SK-N-SH (cell line): Measurements from ENCODE around the gene DMD. TPM values are rescaled to one million over a fixed set of nuclear protein-coding genes. Genes with fewer than 3 reads are reported as not detected.

Experiments
- CTCF ChIA-PET: fragments of 300-600, 350-600 bp; formaldehyde crosslinking; extraction: SDS; loops from one replicate; lab custom pipeline; 2021; lab: Yijun Ruan, JAX
- POLR2A ChIA-PET: fragments of 350-600 bp; sonication (Branson Sonifier 250); formaldehyde crosslinking; extraction: SDS; loops from one replicate; lab custom pipeline; 2020; ENCODE audit warnings: antibody characterized with exemption, inconsistent platforms; lab: Yijun Ruan, JAX
- DNase-seq: peaks from one replicate; pipeline ENCODE4 v3.0.0; 2012
- H2AFZ ChIP-seq: fragments of 200-600 bp; sonication (generic); 2 replicates; pipeline ENCODE4 v1.8.1; 2016; ENCODE audit warnings: antibody characterized with exemption, mild to moderate bottlenecking, low read depth
- H3F3A ChIP-seq: fragments of 200-600 bp; sonication (generic); replicated peaks from 2 replicates; pipeline ENCODE3; 2016; ENCODE audit warnings: antibody characterized with exemption, mild to moderate bottlenecking; ENCODE audit not compliant: insufficient read depth
- H3K27ac ChIP-seq, 2 experiments: fragments of 200-500 bp in 1 of 2; fragments of 200-600 bp in 1 of 2; sonication (Bioruptor generic) in 1 of 2; sonication (generic), shearing (Covaris generic) in 1 of 2; 2 replicates each; pipeline versions ENCODE4 v1.5.1 to v1.6.1; 2014 to 2016; ENCODE audit warnings: low read depth in 2 of 2, inconsistent platforms in 1 of 2, low read length in 1 of 2, mild to moderate bottlenecking in 1 of 2, mixed read lengths in 1 of 2
- H3K27me3 ChIP-seq: fragments of 200-600 bp; sonication (generic), shearing (Covaris generic); 2 replicates; pipeline ENCODE4 v1.6.1; 2016; ENCODE audit warnings: mixed run types; ENCODE audit not compliant: insufficient read depth
- H3K36me3 ChIP-seq, 2 experiments: fragments of 200-500 bp in 1 of 2; fragments of 200-600 bp in 1 of 2; sonication (Bioruptor generic) in 1 of 2; sonication (generic) in 1 of 2; replicated peaks in 1 of 2; 2 replicates each; pipeline versions ENCODE3 to v1.5.1; 2014 to 2016; ENCODE audit warnings: low read length in 1 of 2, mild to moderate bottlenecking in 1 of 2; ENCODE audit not compliant: insufficient read depth in 2 of 2, control insufficient read depth in 1 of 2
- H3K4me1 ChIP-seq, 2 experiments: fragments of 200-500 bp in 1 of 2; fragments of 200-600 bp in 1 of 2; sonication (Bioruptor generic) in 1 of 2; sonication (generic), shearing (Covaris generic) in 1 of 2; 2 replicates each; pipeline versions ENCODE4 v1.5.1 to v1.6.1; 2014 to 2016; ENCODE audit warnings: low read depth in 1 of 2, low read length in 1 of 2, mixed run types in 1 of 2; ENCODE audit not compliant: insufficient read depth in 2 of 2, control insufficient read depth in 1 of 2
- H3K4me2 ChIP-seq: fragments of 200-600 bp; sonication (generic), shearing (Covaris generic); 2 replicates; pipeline ENCODE4 v1.6.1; 2017; ENCODE audit warnings: mixed run types
- H3K4me3 ChIP-seq, 2 experiments: fragments of 200-500 bp in 1 of 2; fragments of 200-600 bp in 1 of 2; sonication (Bioruptor generic) in 1 of 2; sonication (generic), shearing (Covaris generic) in 1 of 2; 2 replicates each; pipeline versions ENCODE4 v1.5.1 to v1.8.1; 2014 to 2016; ENCODE audit warnings: low read depth in 2 of 2, inconsistent platforms in 1 of 2, low read length in 1 of 2, mild to moderate bottlenecking in 1 of 2, mixed read lengths in 1 of 2, moderate library complexity in 1 of 2
- H3K79me2 ChIP-seq: fragments of 200-600 bp; sonication (generic); 2 replicates; pipeline ENCODE4 v1.8.1; 2017; ENCODE audit warnings: mild to moderate bottlenecking; ENCODE audit not compliant: insufficient read depth
- H3K9ac ChIP-seq: fragments of 200-600 bp; sonication (generic); 2 replicates; pipeline ENCODE4 v1.6.1; 2017; ENCODE audit warnings: mixed run types
- H3K9me2 ChIP-seq: fragments of 200-600 bp; sonication (generic); 2 replicates; pipeline ENCODE4 v1.6.1; 2017; ENCODE audit warnings: mixed run types
- H3K9me3 ChIP-seq: fragments of 200-600 bp; sonication (generic); 2 replicates; pipeline ENCODE4 v1.6.1; 2017; ENCODE audit warnings: mixed run types, mild to moderate bottlenecking, moderate library complexity
- H4K20me1 ChIP-seq: fragments of 200-600 bp; sonication (generic); 2 replicates; pipeline ENCODE4 v1.6.1; 2017; ENCODE audit warnings: mild to moderate bottlenecking, mixed run types; ENCODE audit not compliant: insufficient read depth
- FOSL2 ChIP-seq: IDR thresholded peaks from 2 replicates; pipeline ENCODE4 v1.4.0; 2012; ENCODE audit warnings: low read depth, mild to moderate bottlenecking, moderate library complexity, borderline replicate concordance
- FOXJ3 ChIP-seq: sonication (generic); formaldehyde crosslinking; IDR thresholded peaks from 2 replicates; pipeline ENCODE4 v1.5.1; 2020; ENCODE audit warnings: mild to moderate bottlenecking, missing genetic modification reagents
- FOXM1 ChIP-seq: IDR thresholded peaks from 2 replicates; pipeline ENCODE4 v1.4.0; 2012; ENCODE audit warnings: low read depth, mild to moderate bottlenecking
- GATA2 ChIP-seq: sonication (generic); formaldehyde crosslinking; IDR thresholded peaks from 2 replicates; pipeline ENCODE4 v1.5.0; 2020; ENCODE audit warnings: mild to moderate bottlenecking, missing genetic modification reagents
- JUND ChIP-seq: IDR thresholded peaks from 2 replicates; pipeline ENCODE4 v1.4.0; 2012
- MEF2A ChIP-seq: IDR thresholded peaks from 2 replicates; pipeline ENCODE4 v1.4.0; 2012; ENCODE audit warnings: low read depth, borderline replicate concordance
- MXI1 ChIP-seq: IDR thresholded peaks from 2 replicates; pipeline ENCODE4 v1.6.1; 2012; ENCODE audit warnings: mild to moderate bottlenecking, low read depth, low read length, improper control_type of control experiment
- NFIC ChIP-seq: IDR thresholded peaks from 2 replicates; pipeline ENCODE4 v1.4.0; 2012; ENCODE audit warnings: borderline replicate concordance
- POLR2AphosphoS5 ChIP-seq: IDR thresholded peaks from 2 replicates; pipeline ENCODE4 v1.6.1; 2012; ENCODE audit warnings: low read depth, low read length
- RAD21 ChIP-seq: IDR thresholded peaks from 2 replicates; pipeline ENCODE4 v1.6.1; 2012; ENCODE audit warnings: mild to moderate bottlenecking, low read length
- RCOR1 ChIP-seq: fragments of 150-350 bp; IDR thresholded peaks from 2 replicates; pipeline ENCODE4 v1.6.1; 2017; ENCODE audit warnings: antibody characterized with exemption, low read length
- RFX5 ChIP-seq: IDR thresholded peaks from 2 replicates; pipeline ENCODE4 v1.6.1; 2012; ENCODE audit warnings: mild to moderate bottlenecking, improper control_type of control experiment, low read length
- SIN3A ChIP-seq: IDR thresholded peaks from 2 replicates; pipeline ENCODE4 v1.6.1; 2012; ENCODE audit warnings: low read depth, mild to moderate bottlenecking, low read length, moderate library complexity, borderline replicate concordance
- TCF12 ChIP-seq: IDR thresholded peaks from 2 replicates; pipeline ENCODE4 v1.4.0; 2012
- WGBS: methylation state at CpG from one replicate; pipeline ENCODE4 v1.1.6; 2017; ENCODE audit warnings: low lambda C conversion rate; 5-methylcytosine and 5-hydroxymethylcytosine counted together
- polyA plus RNA-seq, 3 experiments: library from polyadenylated mRNA; depleted of rRNA; stranded (reverse); fragments of >200 nt; gene quantifications; 2 replicates each; pipeline ENCODE4 v1.2.3, GENCODE V29; 2012
- TF ChIP-seq, protein P1 (sequence below): IDR thresholded peaks from 2 replicates; pipeline ENCODE4 v1.4.0; 2012; ENCODE audit warnings: low read depth, borderline replicate concordance
- TF ChIP-seq, protein P2 (sequence below): IDR thresholded peaks from 2 replicates; pipeline ENCODE4 v1.4.0; 2012; ENCODE audit warnings: low read depth, borderline replicate concordance
- TF ChIP-seq, protein P3 (sequence below): IDR thresholded peaks from 2 replicates; pipeline ENCODE4; 2012
- TF ChIP-seq, protein P4 (sequence below): IDR thresholded peaks from 2 replicates; pipeline ENCODE4 v1.6.1; 2012; ENCODE audit warnings: mild to moderate bottlenecking, low read depth, low read length, moderate library complexity
- TF ChIP-seq, protein P5 (sequence below): fragments of 150-350 bp; IDR thresholded peaks from 2 replicates; pipeline ENCODE4 v1.6.1; 2016; ENCODE audit warnings: mild to moderate bottlenecking, low read depth, low read length

DMD gene
- polyA plus RNA-seq, 1 of the 3 experiments (the other 2 are of a cell fraction), result 3.9 TPM

DNA sequence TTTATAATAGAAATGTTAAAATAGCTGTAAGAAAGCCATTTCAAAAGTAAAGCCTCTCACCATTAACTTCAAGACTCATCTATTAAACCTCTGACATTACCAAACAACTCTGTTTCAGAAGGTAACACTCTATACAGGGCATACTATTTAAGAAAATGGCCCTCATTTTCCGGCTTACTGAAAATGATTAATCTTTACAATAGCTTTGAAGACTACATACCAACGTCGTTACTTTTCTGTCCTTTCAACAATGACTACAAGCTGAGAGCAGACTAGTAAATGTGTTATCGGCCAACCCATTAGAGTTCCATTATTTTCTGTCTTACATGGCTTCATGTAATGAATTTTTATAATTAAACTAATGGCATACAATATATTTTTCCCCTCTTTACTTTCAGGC is 1545.9 kb downstream of the DMD start:
- Histone ChIP-seq H3K27me3 (no peaks in the 10 kb centered on the region), H3K9me2 (no peaks in the 10 kb centered on the region), H2AFZ (no peak overlapping the region), H3K79me2 (no peaks in the 10 kb centered on the region), H3K4me3 (no peak overlapping the region), H3K9ac (no peak overlapping the region), H4K20me1 (no peaks in the 10 kb centered on the region), H3K36me3 (no peaks in the 10 kb centered on the region), H3K4me2 (no peak overlapping the region), H3K9me3 (no peaks in the 10 kb centered on the region), H3K4me1 (no peaks in the 10 kb centered on the region), H3K27ac (no peak overlapping the region), H3F3A (no peaks in the 10 kb centered on the region)
- ChIA-PET POLR2A (no interaction called here), CTCF (interaction anchor here (1.0 to 1.6 kb wide), 3 partner anchors 451 to 629 kb away, joined by 3 to 4 read pairs (median 3); no protein-coding TSS in a partner anchor)
- TF ChIP-seq, protein P1, sequence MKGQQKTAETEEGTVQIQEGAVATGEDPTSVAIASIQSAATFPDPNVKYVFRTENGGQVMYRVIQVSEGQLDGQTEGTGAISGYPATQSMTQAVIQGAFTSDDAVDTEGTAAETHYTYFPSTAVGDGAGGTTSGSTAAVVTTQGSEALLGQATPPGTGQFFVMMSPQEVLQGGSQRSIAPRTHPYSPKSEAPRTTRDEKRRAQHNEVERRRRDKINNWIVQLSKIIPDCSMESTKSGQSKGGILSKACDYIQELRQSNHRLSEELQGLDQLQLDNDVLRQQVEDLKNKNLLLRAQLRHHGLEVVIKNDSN, result no peak
- TF ChIP-seq JUND (no peak), NFIC (no peak), GATA2 (no peak), MEF2A (no peak), RAD21 (no peak), SIN3A (no peak), FOXJ3 (CRISPR knock-in tag) (no peak), RFX5 (no peak), RCOR1 (no peak), TCF12 (no peak), MXI1 (no peak), FOSL2 (no peak)
- TF ChIP-seq, protein P2, sequence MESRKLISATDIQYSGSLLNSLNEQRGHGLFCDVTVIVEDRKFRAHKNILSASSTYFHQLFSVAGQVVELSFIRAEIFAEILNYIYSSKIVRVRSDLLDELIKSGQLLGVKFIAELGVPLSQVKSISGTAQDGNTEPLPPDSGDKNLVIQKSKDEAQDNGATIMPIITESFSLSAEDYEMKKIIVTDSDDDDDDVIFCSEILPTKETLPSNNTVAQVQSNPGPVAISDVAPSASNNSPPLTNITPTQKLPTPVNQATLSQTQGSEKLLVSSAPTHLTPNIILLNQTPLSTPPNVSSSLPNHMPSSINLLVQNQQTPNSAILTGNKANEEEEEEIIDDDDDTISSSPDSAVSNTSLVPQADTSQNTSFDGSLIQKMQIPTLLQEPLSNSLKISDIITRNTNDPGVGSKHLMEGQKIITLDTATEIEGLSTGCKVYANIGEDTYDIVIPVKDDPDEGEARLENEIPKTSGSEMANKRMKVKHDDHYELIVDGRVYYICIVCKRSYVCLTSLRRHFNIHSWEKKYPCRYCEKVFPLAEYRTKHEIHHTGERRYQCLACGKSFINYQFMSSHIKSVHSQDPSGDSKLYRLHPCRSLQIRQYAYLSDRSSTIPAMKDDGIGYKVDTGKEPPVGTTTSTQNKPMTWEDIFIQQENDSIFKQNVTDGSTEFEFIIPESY, result no peak
- TF ChIP-seq, protein P3, sequence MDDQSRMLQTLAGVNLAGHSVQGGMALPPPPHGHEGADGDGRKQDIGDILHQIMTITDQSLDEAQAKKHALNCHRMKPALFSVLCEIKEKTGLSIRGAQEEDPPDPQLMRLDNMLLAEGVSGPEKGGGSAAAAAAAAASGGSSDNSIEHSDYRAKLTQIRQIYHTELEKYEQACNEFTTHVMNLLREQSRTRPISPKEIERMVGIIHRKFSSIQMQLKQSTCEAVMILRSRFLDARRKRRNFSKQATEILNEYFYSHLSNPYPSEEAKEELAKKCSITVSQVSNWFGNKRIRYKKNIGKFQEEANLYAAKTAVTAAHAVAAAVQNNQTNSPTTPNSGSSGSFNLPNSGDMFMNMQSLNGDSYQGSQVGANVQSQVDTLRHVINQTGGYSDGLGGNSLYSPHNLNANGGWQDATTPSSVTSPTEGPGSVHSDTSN, result no peak
- DNase-seq, result no peak
- WGBS, result 41% methylated on average over 4 of the region's 4 CpGs

DNA sequence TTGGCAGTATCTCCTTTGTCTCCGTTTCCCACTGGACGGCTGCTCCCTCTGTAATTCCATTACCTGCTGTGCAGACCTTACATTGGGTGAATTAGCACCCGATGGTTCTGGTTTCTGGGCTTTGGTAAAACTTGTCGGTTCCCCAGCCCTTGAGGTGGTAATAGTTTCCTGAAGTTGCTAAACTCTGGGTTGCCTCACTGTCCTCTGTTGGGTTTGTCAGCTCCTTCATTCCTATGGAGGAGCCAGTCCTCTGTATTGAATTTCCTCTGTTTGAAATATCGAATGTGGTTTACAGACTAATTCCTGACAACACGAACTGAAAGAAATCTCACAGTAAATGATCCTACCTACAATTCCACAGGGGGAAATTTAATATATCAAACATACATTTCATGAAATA is 1548.2 kb downstream of the DMD start:
- Histone ChIP-seq H3K4me3 (no peak overlapping the region), H3K27me3 (no peaks in the 10 kb centered on the region), H3K36me3 (no peaks in the 10 kb centered on the region), H3K9ac (no peak overlapping the region), H3K27ac (no peak overlapping the region), H3K4me1 (no peaks in the 10 kb centered on the region), H2AFZ (no peak overlapping the region), H3K79me2 (no peaks in the 10 kb centered on the region), H3K9me2 (no peaks in the 10 kb centered on the region), H3K4me2 (no peak overlapping the region), H3K9me3 (no peaks in the 10 kb centered on the region), H3F3A (no peaks in the 10 kb centered on the region), H4K20me1 (no peaks in the 10 kb centered on the region)
- CTCF ChIA-PET, result no interaction called here
- no peak for DNase-seq
- POLR2A ChIA-PET, result no interaction called here
- WGBS, result 35% methylated on average over 6 of the region's 6 CpGs
- TF ChIP-seq POLR2AphosphoS5 (no peak), TCF12 (no peak), FOSL2 (no peak), FOXM1 (no peak), FOXJ3 (CRISPR knock-in tag) (no peak)
- TF ChIP-seq, protein P4, sequence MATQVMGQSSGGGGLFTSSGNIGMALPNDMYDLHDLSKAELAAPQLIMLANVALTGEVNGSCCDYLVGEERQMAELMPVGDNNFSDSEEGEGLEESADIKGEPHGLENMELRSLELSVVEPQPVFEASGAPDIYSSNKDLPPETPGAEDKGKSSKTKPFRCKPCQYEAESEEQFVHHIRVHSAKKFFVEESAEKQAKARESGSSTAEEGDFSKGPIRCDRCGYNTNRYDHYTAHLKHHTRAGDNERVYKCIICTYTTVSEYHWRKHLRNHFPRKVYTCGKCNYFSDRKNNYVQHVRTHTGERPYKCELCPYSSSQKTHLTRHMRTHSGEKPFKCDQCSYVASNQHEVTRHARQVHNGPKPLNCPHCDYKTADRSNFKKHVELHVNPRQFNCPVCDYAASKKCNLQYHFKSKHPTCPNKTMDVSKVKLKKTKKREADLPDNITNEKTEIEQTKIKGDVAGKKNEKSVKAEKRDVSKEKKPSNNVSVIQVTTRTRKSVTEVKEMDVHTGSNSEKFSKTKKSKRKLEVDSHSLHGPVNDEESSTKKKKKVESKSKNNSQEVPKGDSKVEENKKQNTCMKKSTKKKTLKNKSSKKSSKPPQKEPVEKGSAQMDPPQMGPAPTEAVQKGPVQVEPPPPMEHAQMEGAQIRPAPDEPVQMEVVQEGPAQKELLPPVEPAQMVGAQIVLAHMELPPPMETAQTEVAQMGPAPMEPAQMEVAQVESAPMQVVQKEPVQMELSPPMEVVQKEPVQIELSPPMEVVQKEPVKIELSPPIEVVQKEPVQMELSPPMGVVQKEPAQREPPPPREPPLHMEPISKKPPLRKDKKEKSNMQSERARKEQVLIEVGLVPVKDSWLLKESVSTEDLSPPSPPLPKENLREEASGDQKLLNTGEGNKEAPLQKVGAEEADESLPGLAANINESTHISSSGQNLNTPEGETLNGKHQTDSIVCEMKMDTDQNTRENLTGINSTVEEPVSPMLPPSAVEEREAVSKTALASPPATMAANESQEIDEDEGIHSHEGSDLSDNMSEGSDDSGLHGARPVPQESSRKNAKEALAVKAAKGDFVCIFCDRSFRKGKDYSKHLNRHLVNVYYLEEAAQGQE, result no peak
- TF ChIP-seq, protein P3, result no peak
- TF ChIP-seq, protein P5, sequence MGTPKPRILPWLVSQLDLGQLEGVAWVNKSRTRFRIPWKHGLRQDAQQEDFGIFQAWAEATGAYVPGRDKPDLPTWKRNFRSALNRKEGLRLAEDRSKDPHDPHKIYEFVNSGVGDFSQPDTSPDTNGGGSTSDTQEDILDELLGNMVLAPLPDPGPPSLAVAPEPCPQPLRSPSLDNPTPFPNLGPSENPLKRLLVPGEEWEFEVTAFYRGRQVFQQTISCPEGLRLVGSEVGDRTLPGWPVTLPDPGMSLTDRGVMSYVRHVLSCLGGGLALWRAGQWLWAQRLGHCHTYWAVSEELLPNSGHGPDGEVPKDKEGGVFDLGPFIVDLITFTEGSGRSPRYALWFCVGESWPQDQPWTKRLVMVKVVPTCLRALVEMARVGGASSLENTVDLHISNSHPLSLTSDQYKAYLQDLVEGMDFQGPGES, result no peak
